Ureter (tissue), 1 donor: ENCODE measurements around the gene SURF1. TPM values are rescaled to one million over a fixed set of nuclear protein-coding genes. Genes with fewer than 3 reads are reported as not detected.
"Not testable (repeated sequence)": the region's sequence is repeated elsewhere in the genome, so short reads cannot be mapped to it uniquely, and the experiment has no call there.

Experiments used
- DNase-seq: peaks from one replicate; pipeline ENCODE4 v3.0.0-alpha.2; 2020; ENCODE audit warnings: low spot score
- total RNA-seq: library from RNA; stranded (reverse); gene quantifications from one replicate; pipeline ENCODE4 v1.2.4, GENCODE V29; 2023
- donor health status: DM: yes; HTN: yes; CAD: no.

SURF1 gene
- total RNA-seq: 42.2 TPM

GRCh38 chr9:133356391-133357091 is at the start of gene SURF1, which contains the start of gene SURF2:
SURF1 (minus strand) TSS chr9:133356487; CDS start chr9:133356453, 34 bp downstream.
SURF2 (plus strand) TSS chr9:133356550; CDS start chr9:133356593, 43 bp downstream.
- DNase-seq: peak; percentile 90

GRCh38 chr9:133405508-133406438 is 49.5 kb upstream of the SURF1 start:
- DNase-seq: no peak

- no peak for DNase-seq
Measured at GRCh38 chr9:133404454-133405002, 48.2 kb upstream of the SURF1 start.

GRCh38 chr9:133403766-133404453 is 47.6 kb upstream of the SURF1 start:
- DNase-seq: peak; percentile 70

- DNase-seq: no peak
Measured at GRCh38 chr9:133402689-133403088, 46.4 kb upstream of the SURF1 start.

GRCh38 chr9:133401588-133401987 is 45.3 kb upstream of the SURF1 start:
- DNase-seq: no peak

- no peak for DNase-seq
Measured at GRCh38 chr9:133400292-133400691, 44.0 kb upstream of the SURF1 start.

- no peak for DNase-seq
Measured at GRCh38 chr9:133397895-133398294, 41.6 kb upstream of the SURF1 start.

GRCh38 chr9:133397370-133397769 is 41.1 kb upstream of the SURF1 start:
- no peak for DNase-seq

- no peak for DNase-seq
Measured at GRCh38 chr9:133396952-133397351, 40.7 kb upstream of the SURF1 start.

- no peak for DNase-seq
Measured at GRCh38 chr9:133394687-133395271, 38.5 kb upstream of the SURF1 start.

- no peak for DNase-seq
Measured at GRCh38 chr9:133393399-133393798, 37.1 kb upstream of the SURF1 start.

- not testable (repeated sequence) for DNase-seq
Measured at GRCh38 chr9:133392308-133392707, 36.0 kb upstream of the SURF1 start.

- DNase-seq: not testable (repeated sequence)
Measured at GRCh38 chr9:133391449-133391848, 35.2 kb upstream of the SURF1 start.

- no peak for DNase-seq
Measured at GRCh38 chr9:133390713-133391112, 34.4 kb upstream of the SURF1 start.

GRCh38 chr9:133389562-133389961 is 33.3 kb upstream of the SURF1 start:
- DNase-seq: no peak

- no peak for DNase-seq
Measured at GRCh38 chr9:133389025-133389557, 32.8 kb upstream of the SURF1 start.

GRCh38 chr9:133387680-133388079 is 31.4 kb upstream of the SURF1 start:
- peak; percentile 69 for DNase-seq

GRCh38 chr9:133386338-133386737 is 30.1 kb upstream of the SURF1 start:
- DNase-seq: no peak

GRCh38 chr9:133385452-133385851 is 29.2 kb upstream of the SURF1 start:
- no peak for DNase-seq

GRCh38 chr9:133384736-133385321 is 28.5 kb upstream of the SURF1 start:
- DNase-seq: no peak
